ENCODE data around the gene GABBR1. TPM values are rescaled to one million over a fixed set of nuclear protein-coding genes. Genes with fewer than 3 reads are reported as not detected.

Gene GABBR1
- total and polyA plus RNA-seq, 2 donors (not counting 3 experiments of a cell fraction or from before 2014, with no cell fraction given) = 43.6 to 50.8 TPM

DNA sequence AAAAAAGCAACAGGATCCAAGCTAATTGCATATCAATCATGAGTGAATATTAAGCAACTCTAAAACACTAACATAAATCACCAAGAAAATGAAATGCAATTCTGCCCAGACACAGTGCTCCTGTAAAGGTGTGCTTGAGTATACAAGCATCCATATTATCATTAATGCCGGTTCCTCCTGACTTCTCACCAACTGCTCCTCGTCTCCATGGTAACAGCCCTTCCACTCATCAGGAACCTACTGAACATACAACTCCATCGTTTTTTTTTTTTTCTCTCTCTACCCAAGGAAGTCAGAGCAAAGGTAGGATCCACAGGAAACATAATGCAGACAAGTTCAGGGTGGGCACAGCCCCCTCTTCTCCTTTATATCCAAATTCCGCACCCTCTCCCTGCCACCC lies 12.4 kb downstream of the GABBR1 start:
- Histone ChIP-seq H3K36me3 (ENCODE audit: control insufficient read depth in 2 of 2, extremely low read depth in 1 of 2, insufficient read depth in 2 of 2, low read length in 2 of 2) (peaks cover 10 to 16% of the 10 kb centered on the region in 2 experiments), H3K9me3 (replicated peaks; ENCODE audit: control insufficient read depth, insufficient read depth, low read length) (no peaks in the 10 kb centered on the region), H3K4me3 (replicated peaks in 1 of 3; ENCODE audit: insufficient read depth in 1 of 3, low read depth in 1 of 3, low read length in 3 of 3) (no peak overlapping the region), H3K27ac (ENCODE audit: insufficient read depth, low read depth, low read length) (no peak overlapping the region), H3K4me1 (ENCODE audit: control insufficient read depth, extremely low read depth, insufficient read depth, low read length) (no peaks in the 10 kb centered on the region), H3K27me3 (ENCODE audit: control insufficient read depth in 2 of 2, insufficient read depth in 2 of 2, low read length in 2 of 2) (no peaks in the 10 kb centered on the region), H2AFZ (ENCODE audit: low read depth, low read length) (no peak overlapping the region), H3K4me2 (ENCODE audit: insufficient read depth, low read length) (no peak overlapping the region), H4K20me1 (replicated peaks; ENCODE audit: control insufficient read depth, extremely low read depth, insufficient read depth, low read length) (no peaks in the 10 kb centered on the region), H3K79me2 (ENCODE audit: control insufficient read depth, insufficient read depth, low read length) (no peaks in the 10 kb centered on the region), H3K9ac (replicated peaks; ENCODE audit: extremely low read depth, insufficient read depth, low read length) (no peak overlapping the region), H3K9me1 (replicated peaks; ENCODE audit: control insufficient read depth, extremely low read depth, insufficient read depth, low read length) (no peaks in the 10 kb centered on the region)
- DNase-seq (ENCODE audit: low read depth, low spot score) = no peak
- intact Hi-C loops (cut with micrococcal nuclease) (no loop called here), dilution Hi-C loops (cut with MboI; ENCODE audit: extremely low pct_ligation_motif_present, low sequenced_read_pairs) (no loop called here)
- no TSS peak for BruUV-seq (replicated peaks)
- POLR2A ChIA-PET = interaction anchor here (0.6 kb wide), 1 partner anchor 27 kb away, joined by 3 read pairs; no protein-coding TSS in a partner anchor
- TF ChIP-seq MYC (IDR thresholded peaks at IDR 0.05; ENCODE audit: low read depth, low read length) = no peak
- TF ChIP-seq POLR2AphosphoS5 (IDR thresholded peaks at IDR 0.05; ENCODE audit: insufficient read depth, low read depth, low read length) = no peak
- TF ChIP-seq MAX (IDR thresholded peaks at IDR 0.05; ENCODE audit: insufficient read depth, insufficient read length) = no peak
- TF ChIP-seq GATA2 (IDR thresholded peaks at IDR 0.05; ENCODE audit: insufficient read depth, insufficient read length, low read depth, low read length) = no peak
- TF ChIP-seq JUN (IDR thresholded peaks at IDR 0.05; ENCODE audit: borderline replicate concordance, insufficient read depth, insufficient read length, low read depth) = no peak
- TF ChIP-seq POLR2A (IDR thresholded peaks at IDR 0.05; ENCODE audit: low read depth, low read length) = no peak
- no peak for TF ChIP-seq CTCF (IDR thresholded peaks at IDR 0.05; ENCODE audit: extremely low read depth in 1 of 2, insufficient read depth in 1 of 2, low read depth in 1 of 2, low read length in 2 of 2)
- TF ChIP-seq FOS (IDR thresholded peaks at IDR 0.05; ENCODE audit: borderline replicate concordance, insufficient read depth, low read length) = no peak
- no peak for TF ChIP-seq EZH2 (IDR thresholded peaks at IDR 0.05; ENCODE audit: borderline replicate concordance, low read depth, low read length, severe bottlenecking)
- CTCF ChIA-PET = interaction anchor here (1.0 to 1.6 kb wide), 2 partner anchors 8 to 33 kb away, joined by 3 to 6 read pairs; no protein-coding TSS in a partner anchor
- no peak for FAIRE-seq

All from endothelial cell of umbilical vein (primary cell).